GM23338 (cell line): ENCODE data around the gene EDAR. TPM values are rescaled to one million over a fixed set of nuclear protein-coding genes. Genes with fewer than 3 reads are reported as not detected.

Source experiments
- CREB1 ChIP-seq: fragments of 250-450 bp; sonication (Bioruptor Pico); IDR thresholded peaks from 2 replicates; pipeline ENCODE4 v1.5.0; 2020; ENCODE audit warnings: low read depth, mild to moderate bottlenecking, moderate library complexity
- POLR2AphosphoS5 ChIP-seq: IDR thresholded peaks from 2 replicates; pipeline ENCODE4 v1.6.1; 2016; ENCODE audit warnings: antibody characterized with exemption, low read depth
- REST ChIP-seq: IDR thresholded peaks from one replicate; pipeline ENCODE4 v1.6.1; 2018; ENCODE audit warnings: antibody characterized with exemption; ENCODE audit not compliant: unreplicated experiment
- STAT1 ChIP-seq: IDR thresholded peaks from one replicate; pipeline ENCODE4 v1.6.1; 2016; ENCODE audit warnings: antibody characterized with exemption; ENCODE audit not compliant: unreplicated experiment
- ZNF331 ChIP-seq: fragments of 250-450 bp; sonication (Bioruptor Pico); IDR thresholded peaks from 2 replicates; pipeline ENCODE4 v1.5.0; 2020; ENCODE audit warnings: low read depth, mild to moderate bottlenecking, moderate library complexity
- ZNF462 ChIP-seq: fragments of 250-450 bp; sonication (Bioruptor Pico); IDR thresholded peaks from 2 replicates; pipeline ENCODE4 v1.5.0; 2020; ENCODE audit warnings: mild to moderate bottlenecking, moderate library complexity
- polyA plus RNA-seq: library from polyadenylated mRNA; unstranded; fragments of >200 nt; fragmentation: Nextera tagmentation; extraction: Ambion mirVana; gene quantifications from 2 replicates; pipeline ENCODE4 v1.2.1, GENCODE V29; 2016
- total RNA-seq: library from RNA; depleted of rRNA; stranded (reverse); fragments of >200 nt; shearing (Covaris generic); gene quantifications from 2 replicates; pipeline ENCODE4 v1.2.3, GENCODE V29; 2014
- TF ChIP-seq, protein P1 (sequence below): IDR thresholded peaks from 2 replicates; pipeline ENCODE4 v1.6.1; 2016; ENCODE audit warnings: antibody characterized with exemption

EDAR gene
- total and polyA plus RNA-seq, 2 experiments from 2014 or later = not detected

DNA sequence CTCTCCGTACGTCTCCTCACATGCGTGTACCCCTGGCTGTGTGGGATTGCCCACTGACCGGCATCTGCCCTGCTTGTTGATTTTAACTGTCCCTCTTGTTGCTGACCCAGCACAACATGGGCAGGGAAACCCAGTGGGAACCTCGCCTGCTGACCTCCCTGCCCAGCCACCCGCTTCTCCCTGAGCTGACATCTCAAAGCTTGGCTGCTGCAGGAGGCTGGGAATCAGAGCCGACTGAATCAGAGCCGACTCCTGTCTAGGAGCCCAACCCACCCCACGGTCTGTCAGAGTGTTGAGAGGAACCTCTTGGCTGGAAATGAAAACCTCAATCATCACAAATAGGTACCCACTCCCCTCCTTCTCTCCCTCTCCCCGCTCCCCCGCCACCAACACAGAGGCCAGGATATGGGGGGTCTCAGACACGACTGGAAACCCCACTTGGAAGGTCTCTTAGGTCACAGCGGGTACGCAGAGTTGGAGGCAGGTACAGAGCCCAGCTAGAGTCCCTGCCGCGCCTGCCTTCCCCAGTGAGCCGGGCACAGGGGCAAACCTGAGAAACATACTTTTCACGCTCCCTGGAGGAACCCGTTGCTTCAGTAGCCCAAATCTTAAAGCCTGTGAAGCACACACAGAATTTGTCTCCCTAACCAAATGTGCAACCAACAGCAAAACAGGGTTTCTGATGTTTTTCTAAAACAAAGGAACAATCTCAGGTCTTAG, 784 bp downstream of the EDAR start (continued):
- TF ChIP-seq ZNF462 (CRISPR knock-in tag) = no peak
- no peak for TF ChIP-seq POLR2AphosphoS5
- TF ChIP-seq ZNF331 (CRISPR knock-in tag) = no peak
- TF ChIP-seq STAT1 = no peak
- TF ChIP-seq, protein P1, sequence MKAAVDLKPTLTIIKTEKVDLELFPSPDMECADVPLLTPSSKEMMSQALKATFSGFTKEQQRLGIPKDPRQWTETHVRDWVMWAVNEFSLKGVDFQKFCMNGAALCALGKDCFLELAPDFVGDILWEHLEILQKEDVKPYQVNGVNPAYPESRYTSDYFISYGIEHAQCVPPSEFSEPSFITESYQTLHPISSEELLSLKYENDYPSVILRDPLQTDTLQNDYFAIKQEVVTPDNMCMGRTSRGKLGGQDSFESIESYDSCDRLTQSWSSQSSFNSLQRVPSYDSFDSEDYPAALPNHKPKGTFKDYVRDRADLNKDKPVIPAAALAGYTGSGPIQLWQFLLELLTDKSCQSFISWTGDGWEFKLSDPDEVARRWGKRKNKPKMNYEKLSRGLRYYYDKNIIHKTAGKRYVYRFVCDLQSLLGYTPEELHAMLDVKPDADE = no peak
- TF ChIP-seq REST = no peak
- TF ChIP-seq CREB1 (CRISPR knock-in tag) = no peak
